ENCODE measurements around the gene SIK3.

- TF ChIP-seq CTCF (IDR thresholded peaks at IDR 0.05) (no peak), EP300 (IDR thresholded peaks at IDR 0.05) (no peak)
Observed at GRCh38 chr11:117023178-117023577, 75.0 kb downstream of the SIK3 start.
